Heart left ventricle (tissue), 13 donors: ENCODE results near the gene LRRC63.

Experiments used
- POLR2A ChIP-seq, 2 donors: fragments of 450-650 bp; IDR thresholded peaks; one replicate each; pipeline ENCODE4 v1.6.1; 2017; ENCODE audit warnings: antibody characterized with exemption in 2 of 2, mild to moderate bottlenecking in 2 of 2, moderate library complexity in 2 of 2
- TF ChIP-seq, protein P1 (sequence below), 12 donors: fragments of 200-600 bp; sonication (generic) in 4 of 12; IDR thresholded peaks; one replicate each; pipeline versions ENCODE4 v1.5.0 to v1.8.0; 2018 to 2022; ENCODE audit warnings: antibody characterized with exemption in 12 of 12, mild to moderate bottlenecking in 5 of 12
- donor health status: ischemic (EF 13 %, LVEDD 7.1; RV severe dilation, severe dysfunction).
- donor health status: DM: no; HTN: yes; CAD: no.
- donor health status: DM: no; HTN: no; CAD: no.
- donor health status: ischemic (EF 25% LVEDD 6.9; RV normal size, moderate dysfunction).
- donor health status: ischemic (EF 25% LVEDD 5.7; RV mildly dilated, moderate dysfunction).
- donor health status: ischemic (EF 35%, LVEDD 5.7; RV mildly dilated, moderate dysfunction).
- donor health status: nonischemic (EF 11% LVEDD 7.7; RV severe dilation, severe dysfunction).
- donor health status: DM: yes; HTN: yes; CAD: no.
- donor health status: PGD.
- donor health status: ischemic (EF 29% LVEDD 5.4; RV normal size, mild dysfunction).
- donor health status: nonischemic (EF 23%, LVEDD 6.1; RV moderate dilation, normal function).

DNA sequence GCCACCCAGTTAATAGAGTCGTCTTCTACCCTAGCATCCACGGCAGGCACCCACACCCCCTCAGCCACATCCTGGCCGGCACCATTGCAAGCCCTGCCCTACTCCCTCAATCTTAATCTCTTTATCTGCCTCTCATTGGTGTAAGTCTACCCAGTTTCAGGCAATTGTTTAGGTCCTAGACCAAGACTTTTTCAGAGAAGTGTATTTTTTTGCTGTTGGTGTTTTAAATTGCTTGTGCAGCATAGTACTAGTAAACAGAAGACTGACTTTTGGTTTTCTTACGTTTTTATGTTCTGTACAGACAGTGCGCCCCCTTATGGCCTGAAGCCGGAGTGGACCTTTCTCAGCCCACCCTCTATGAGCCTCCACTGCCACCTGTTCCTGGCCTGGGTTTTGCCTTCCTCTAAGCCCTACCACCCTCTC, 27.4 kb upstream of the LRRC63 start:
- TF ChIP-seq, protein P1, sequence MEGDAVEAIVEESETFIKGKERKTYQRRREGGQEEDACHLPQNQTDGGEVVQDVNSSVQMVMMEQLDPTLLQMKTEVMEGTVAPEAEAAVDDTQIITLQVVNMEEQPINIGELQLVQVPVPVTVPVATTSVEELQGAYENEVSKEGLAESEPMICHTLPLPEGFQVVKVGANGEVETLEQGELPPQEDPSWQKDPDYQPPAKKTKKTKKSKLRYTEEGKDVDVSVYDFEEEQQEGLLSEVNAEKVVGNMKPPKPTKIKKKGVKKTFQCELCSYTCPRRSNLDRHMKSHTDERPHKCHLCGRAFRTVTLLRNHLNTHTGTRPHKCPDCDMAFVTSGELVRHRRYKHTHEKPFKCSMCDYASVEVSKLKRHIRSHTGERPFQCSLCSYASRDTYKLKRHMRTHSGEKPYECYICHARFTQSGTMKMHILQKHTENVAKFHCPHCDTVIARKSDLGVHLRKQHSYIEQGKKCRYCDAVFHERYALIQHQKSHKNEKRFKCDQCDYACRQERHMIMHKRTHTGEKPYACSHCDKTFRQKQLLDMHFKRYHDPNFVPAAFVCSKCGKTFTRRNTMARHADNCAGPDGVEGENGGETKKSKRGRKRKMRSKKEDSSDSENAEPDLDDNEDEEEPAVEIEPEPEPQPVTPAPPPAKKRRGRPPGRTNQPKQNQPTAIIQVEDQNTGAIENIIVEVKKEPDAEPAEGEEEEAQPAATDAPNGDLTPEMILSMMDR (IDR thresholded peaks at IDR 0.05): peak in 8 of 12 donors; percentile 6 to 42 (median 18)
- TF ChIP-seq POLR2A (IDR thresholded peaks at IDR 0.05): no peak
